Measurements from ENCODE around the gene NHLH2. TPM values are rescaled to one million over a fixed set of nuclear protein-coding genes. Genes with fewer than 3 reads are reported as not detected.

NHLH2 gene
- total RNA-seq, 4 donors from 2014 or later, result not detected

GRCh38 chr1:115862403-115862802 is 21.5 kb upstream of the NHLH2 start:
- no peak for TF ChIP-seq CTCF (IDR thresholded peaks at IDR 0.05; ENCODE audit: low read depth)

- TF ChIP-seq CTCF (IDR thresholded peaks at IDR 0.05; ENCODE audit: low read depth), result no peak
Observed at GRCh38 chr1:115854005-115854404, 13.1 kb upstream of the NHLH2 start.

GRCh38 chr1:115850937-115851336 is 10.0 kb upstream of the NHLH2 start:
- TF ChIP-seq CTCF (IDR thresholded peaks at IDR 0.05; ENCODE audit: low read depth), result no peak

GRCh38 chr1:115847787-115848186 is 6.9 kb upstream of the NHLH2 start:
- no peak for TF ChIP-seq CTCF (IDR thresholded peaks at IDR 0.05; ENCODE audit: low read depth)

- TF ChIP-seq CTCF (IDR thresholded peaks at IDR 0.05; ENCODE audit: low read depth), result no peak
Observed at GRCh38 chr1:115842948-115843347, 2.0 kb upstream of the NHLH2 start.

GRCh38 chr1:115839679-115840237 is 1.2 kb downstream of the NHLH2 start:
- no peak for TF ChIP-seq CTCF (IDR thresholded peaks at IDR 0.05; ENCODE audit: low read depth)

- TF ChIP-seq CTCF (IDR thresholded peaks at IDR 0.05; ENCODE audit: low read depth), result no peak
Observed at GRCh38 chr1:115839029-115839678, 1.8 kb downstream of the NHLH2 start.

Data from subcutaneous adipose tissue (tissue), 4 donors.